GM18526 (cell line): ENCODE data around the gene CAND2.

Experiments used
- POLR2A ChIP-seq: IDR thresholded peaks from 3 replicates; pipeline ENCODE4 v1.6.1; 2011; ENCODE audit not compliant: insufficient read length; ENCODE audit errors: extremely low read depth

Gene CAND2

GRCh38 chr3:12796171-12797123, at the start of gene CAND2:
Gene CAND2, plus strand, starts transcription at chr3:12796680. Its CDS starts 41 bp downstream, at chr3:12796721.
- TF ChIP-seq POLR2A, result no peak

- no peak for TF ChIP-seq POLR2A
Measured at GRCh38 chr3:12748477-12748876, 48.0 kb upstream of the CAND2 start.

DNA sequence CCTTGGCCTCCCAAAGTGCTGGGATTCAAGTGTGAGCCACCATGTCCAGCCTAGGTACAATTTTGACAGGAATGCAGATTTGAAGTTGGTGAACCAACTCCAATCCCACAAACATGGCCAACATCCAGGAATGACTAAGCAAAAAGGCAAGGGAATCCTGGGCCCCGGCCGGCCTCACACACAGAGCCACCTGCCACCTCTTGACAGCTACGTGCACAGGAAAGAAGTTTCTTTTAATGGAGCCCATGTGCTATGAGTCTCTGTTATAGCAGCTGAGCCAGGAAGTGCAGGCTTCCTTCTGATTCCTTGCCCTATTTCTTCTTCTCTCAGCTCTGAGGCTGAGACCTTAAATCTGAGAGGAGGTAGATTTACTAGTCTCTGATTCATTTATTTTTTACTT, 46.3 kb upstream of the CAND2 start:
- no peak for TF ChIP-seq POLR2A

DNA sequence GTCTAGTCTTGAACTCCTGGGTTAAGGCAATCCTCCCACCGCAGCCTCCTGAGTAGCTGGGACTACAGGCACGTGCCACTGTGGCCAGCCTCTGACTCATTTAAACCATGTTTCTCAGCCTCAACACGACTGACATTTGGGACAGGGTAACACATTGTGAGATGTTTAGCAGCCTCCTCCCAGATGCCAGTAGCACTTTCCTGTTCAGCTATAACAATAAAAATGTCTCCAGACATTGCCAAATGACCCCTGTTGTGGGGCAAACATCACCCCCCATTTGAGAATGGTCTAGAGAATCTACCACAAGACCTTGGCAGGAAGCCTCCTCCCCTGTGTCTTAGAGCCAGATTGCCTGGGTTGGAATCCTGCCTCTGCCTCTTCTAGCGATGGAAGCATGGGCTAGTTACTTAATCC, 45.8 kb upstream of the CAND2 start:
- TF ChIP-seq POLR2A, result no peak

DNA sequence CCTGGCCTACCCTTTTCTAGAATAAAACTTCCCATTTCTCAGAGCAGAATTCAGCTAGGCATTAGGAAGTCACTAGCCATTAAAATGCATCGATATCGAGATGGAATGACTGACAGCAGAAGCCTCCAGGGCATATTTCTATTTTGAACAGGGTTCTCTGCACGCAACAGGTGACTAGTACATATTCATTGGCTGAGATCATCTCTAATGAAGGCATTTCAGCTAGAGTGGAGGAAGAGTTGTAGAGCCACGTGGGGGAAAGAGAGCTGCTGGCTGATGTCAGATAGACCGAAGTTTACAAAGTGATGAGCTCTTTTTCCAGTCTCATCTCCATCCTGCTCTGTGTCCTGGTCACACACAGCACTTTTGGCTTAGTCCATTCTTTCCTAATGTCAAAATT, 44.9 kb upstream of the CAND2 start:
- no peak for TF ChIP-seq POLR2A

GRCh38 chr3:12752102-12752501, 44.4 kb upstream of the CAND2 start:
- no peak for TF ChIP-seq POLR2A

- TF ChIP-seq POLR2A, result no peak
Measured at GRCh38 chr3:12752809-12753208, 43.7 kb upstream of the CAND2 start.

DNA sequence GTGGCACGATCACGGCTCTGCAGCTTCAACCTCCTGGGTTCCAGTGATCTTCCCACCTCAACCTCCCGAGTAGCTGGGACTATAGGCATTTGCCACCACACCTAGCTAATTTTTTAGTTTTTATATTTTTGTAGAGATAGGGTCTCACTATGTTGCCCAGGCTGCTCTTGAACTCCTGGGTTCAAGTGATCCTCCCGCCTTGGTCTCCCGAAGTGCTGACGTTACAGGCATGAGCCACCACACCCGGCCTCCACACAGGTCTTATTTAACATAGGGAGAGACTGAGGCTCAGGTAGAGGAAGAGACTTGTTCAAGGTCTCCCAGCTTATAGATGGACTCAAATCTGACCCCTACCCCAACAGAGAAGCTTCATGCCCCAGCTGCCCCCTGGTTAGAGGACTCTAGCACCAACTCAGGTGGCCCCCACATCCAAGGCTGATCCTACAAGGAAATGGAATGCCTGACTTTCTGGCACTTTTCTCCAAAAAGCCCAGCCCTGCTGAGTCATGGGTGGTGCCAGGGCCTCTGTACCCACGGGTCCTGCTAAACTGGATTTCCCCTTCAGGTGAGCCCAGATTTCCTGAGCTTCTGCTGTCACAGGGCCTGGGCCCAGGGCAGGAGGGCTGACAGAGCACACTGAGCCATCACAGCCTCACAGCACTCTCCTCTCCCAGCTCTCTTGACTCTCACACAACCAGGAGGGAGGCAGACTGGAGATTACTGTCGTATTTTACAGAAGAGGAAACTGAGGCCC, 43.0 kb upstream of the CAND2 start:
- no peak for TF ChIP-seq POLR2A

DNA sequence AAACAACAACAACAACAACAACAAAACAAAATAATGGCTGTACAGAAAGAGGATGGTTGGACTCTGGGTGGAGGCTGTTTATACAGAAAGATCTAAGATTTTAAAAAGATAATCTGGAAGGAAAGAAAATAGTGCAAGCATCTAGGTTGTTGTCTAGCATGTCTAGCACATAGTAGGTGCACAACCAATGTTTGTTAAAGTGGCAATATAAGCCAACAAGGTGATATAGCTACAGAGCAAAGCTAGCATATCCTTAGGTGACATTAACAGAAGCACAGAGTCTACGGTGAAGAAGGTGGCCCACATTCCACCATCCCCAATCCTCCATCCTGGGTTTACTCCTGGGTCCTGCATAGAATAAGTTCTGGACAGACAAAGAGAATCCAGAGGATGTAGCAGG, 42.2 kb upstream of the CAND2 start:
- TF ChIP-seq POLR2A, result no peak

- no peak for TF ChIP-seq POLR2A
Measured at GRCh38 chr3:12755754-12756153, 40.7 kb upstream of the CAND2 start.

- no peak for TF ChIP-seq POLR2A
Measured at GRCh38 chr3:12756175-12756574, 40.3 kb upstream of the CAND2 start.

- no peak for TF ChIP-seq POLR2A
Measured at GRCh38 chr3:12756635-12757034, 39.8 kb upstream of the CAND2 start.

DNA sequence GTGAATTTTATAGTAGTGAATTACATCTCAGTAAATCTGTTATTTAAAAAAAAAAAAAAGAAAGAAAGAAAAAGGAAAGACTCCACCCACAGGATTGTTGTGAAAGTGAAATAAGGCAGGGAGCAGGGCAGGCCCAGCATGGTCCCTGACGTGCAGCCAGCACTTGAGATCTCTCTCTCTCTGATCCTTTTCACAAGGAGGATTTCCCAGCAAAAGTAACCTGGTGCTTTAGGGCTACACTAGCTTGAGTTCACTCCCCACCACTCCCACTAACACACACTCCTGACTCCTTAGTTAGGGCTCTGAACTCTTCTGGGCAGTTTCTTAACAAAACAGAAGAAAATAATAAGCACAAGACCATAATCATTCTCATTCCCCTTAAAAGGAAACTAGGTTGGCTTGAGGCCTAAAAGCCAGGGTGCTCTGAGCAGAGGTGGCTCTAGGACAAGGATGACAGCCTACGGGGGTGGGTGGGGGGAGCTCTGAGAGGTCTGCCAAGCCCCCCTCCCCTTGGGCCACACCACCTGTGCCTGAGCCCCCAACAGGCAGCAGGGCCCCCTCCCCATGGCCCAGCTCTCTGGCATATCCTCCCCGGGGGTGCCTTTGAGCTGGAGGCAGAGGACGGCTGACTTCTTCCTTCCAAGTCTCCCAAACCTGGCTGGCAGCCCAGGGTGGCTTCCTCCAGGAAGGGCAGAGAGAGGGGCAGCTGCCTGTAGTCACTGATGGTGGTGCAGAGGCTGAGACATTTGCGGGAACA, 38.3 kb upstream of the CAND2 start:
- TF ChIP-seq POLR2A, result no peak

DNA sequence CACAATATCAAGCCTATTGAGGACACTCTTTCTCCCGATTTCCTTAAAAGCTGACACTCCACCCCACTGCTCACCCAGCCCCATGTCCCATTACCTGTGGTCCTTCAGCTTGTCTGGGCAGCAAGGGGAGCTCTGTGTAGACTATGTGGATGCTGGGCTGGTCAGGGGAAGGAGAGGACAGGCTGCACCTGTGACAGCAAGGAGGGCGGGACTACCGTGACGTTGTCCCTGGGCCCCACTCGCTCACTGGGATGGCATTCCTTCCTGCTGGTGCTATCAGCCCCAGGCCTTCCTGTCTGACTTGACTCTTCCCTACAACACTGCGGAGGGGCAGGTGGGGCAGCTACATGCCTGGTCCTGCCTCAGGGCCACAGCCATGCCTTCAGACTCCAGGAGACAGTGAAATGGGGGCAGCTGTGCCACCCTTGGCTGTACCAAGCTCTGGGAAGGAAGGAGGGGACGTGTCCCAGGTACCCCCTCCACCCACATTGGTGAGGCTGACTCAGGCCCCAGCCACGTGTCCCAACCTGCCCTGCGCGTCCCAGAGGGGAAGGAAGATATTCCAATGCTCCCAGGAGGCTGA, 37.3 kb upstream of the CAND2 start, which contains the start of gene TMEM40:
Gene TMEM40, minus strand, starts transcription at position 163 of the 583 bp plus-strand sequence. CDS start 9,427 bp downstream, outside the sequence.
- no peak for TF ChIP-seq POLR2A
